Inflammatory macrophage (primary cell): ENCODE data around the gene DNAAF2.

Experiments
- DNase-seq, 2 donors: peaks; one replicate each; pipeline ENCODE4 v3.0.0-alpha.2; 2020 to 2022

The DNAAF2 gene

DNA sequence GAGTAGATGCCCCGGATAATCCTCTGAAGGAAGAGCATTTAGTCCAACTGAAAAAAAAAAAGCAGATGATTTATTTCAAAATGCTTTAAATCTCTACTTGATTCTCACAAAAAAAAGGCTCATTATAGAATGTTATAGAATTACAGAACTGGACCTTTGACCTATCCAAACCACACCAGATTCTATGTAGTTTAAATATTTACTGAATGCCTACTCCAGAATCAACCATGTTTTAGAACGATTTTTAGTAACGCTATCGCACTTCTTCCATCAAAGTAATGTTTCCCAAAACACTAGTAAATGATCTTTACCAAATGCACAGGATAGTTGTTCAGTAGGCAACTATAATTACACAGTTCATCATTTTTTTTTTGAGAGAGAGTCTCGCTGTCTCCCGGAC lies 51.4 kb downstream of the DNAAF2 start:
- no peak for DNase-seq

- DNase-seq = no peak
Observed at GRCh38 chr14:49582113-49582977, 52.7 kb downstream of the DNAAF2 start.

GRCh38 chr14:49581209-49582112 lies 53.6 kb downstream of the DNAAF2 start:
- DNase-seq = no peak

DNA sequence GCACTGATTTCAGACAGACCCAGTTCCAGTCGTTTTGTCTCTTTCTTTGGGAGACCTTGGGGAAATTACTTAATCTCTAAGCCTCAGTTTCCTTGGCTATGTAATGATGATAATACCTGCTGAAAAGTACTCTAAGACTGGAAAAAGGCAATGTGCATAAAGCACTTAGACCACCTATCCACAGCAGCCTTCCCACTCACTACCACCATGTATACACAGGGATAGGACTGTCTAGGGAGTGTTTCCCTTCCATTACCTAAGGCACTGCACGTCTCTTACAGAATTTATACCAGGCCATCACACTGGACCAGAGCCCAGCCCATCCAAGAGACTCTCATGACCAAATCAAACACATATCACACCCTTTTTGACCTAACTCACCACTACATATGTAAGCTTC lies 55.2 kb downstream of the DNAAF2 start:
- no peak for DNase-seq

DNA sequence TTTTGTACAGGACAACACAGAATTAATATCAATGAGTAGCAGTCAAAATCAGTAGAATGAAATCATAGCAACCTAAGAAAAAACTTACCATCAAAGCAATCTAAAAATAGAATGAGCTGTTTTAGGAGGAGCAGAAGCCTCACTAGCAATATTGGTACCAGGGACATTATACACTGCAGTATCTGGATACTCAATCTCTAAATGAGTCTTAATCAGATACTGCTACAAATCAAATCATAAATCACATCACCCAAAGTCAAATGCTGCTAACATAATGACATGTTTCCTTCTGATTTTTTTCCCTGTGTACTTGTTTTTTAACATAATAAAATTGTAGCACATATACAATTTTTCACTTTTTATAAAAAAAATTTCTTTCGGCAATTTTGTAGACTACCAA lies 56.9 kb downstream of the DNAAF2 start:
- DNase-seq = no peak
